Neural cell (in vitro differentiated cells): ENCODE measurements around the gene CFL1.
"Not testable (repeated sequence)": the region's sequence is repeated elsewhere in the genome, so short reads cannot be mapped to it uniquely, and the experiment has no call there.

Experiments
- CTCF ChIP-seq: fragments of 450-650 bp; IDR thresholded peaks from 2 replicates; pipeline ENCODE4 v1.5.1; 2014; ENCODE audit warnings: antibody characterized with exemption, mild to moderate bottlenecking, moderate library complexity; ENCODE audit not compliant: poor library complexity, severe bottlenecking
- EP300 ChIP-seq: fragments of 450-650 bp; conservative IDR thresholded peaks from 2 replicates; pipeline ENCODE4 v1.6.1; 2014; ENCODE audit warnings: antibody characterized with exemption, mild to moderate bottlenecking, moderate library complexity; ENCODE audit not compliant: poor library complexity, severe bottlenecking
- EZH2 ChIP-seq: fragments of 200-600, 300-800 bp; shearing (Covaris generic), sonication (generic); IDR thresholded peaks from 2 replicates; pipeline ENCODE4 v1.6.1; 2014; ENCODE audit warnings: antibody characterized with exemption, low read length, borderline replicate concordance, mild to moderate bottlenecking; ENCODE audit not compliant: insufficient read depth, poor library complexity, severe bottlenecking
- MXI1 ChIP-seq: fragments of 450-650 bp; conservative IDR thresholded peaks from 2 replicates; pipeline ENCODE4 v1.6.1; 2014; ENCODE audit warnings: antibody characterized with exemption, mild to moderate bottlenecking; ENCODE audit not compliant: poor library complexity, severe bottlenecking
- POLR2AphosphoS5 ChIP-seq: IDR thresholded peaks from 2 replicates; pipeline ENCODE4 v1.6.1; 2012
- RAD21 ChIP-seq: fragments of 450-650 bp; conservative IDR thresholded peaks from 2 replicates; pipeline ENCODE4 v1.6.1; 2014; ENCODE audit warnings: antibody characterized with exemption, mild to moderate bottlenecking, moderate library complexity
- REST ChIP-seq: IDR thresholded peaks from 2 replicates; pipeline ENCODE4 v1.6.1; 2012; ENCODE audit warnings: borderline replicate concordance
- SMC3 ChIP-seq: fragments of 450-650 bp; conservative IDR thresholded peaks from 2 replicates; pipeline ENCODE4 v1.6.1; 2014; ENCODE audit warnings: antibody characterized with exemption, mild to moderate bottlenecking, moderate library complexity; ENCODE audit not compliant: poor library complexity
- TAF1 ChIP-seq: IDR thresholded peaks from 2 replicates; pipeline ENCODE4 v1.6.1; 2012; ENCODE audit warnings: low read depth

GRCh38 chr11:65892137-65892540 lies 34.2 kb upstream of the CFL1 start:
- TF ChIP-seq CTCF, EZH2, EP300, REST, TAF1, POLR2AphosphoS5, RAD21, MXI1, SMC3: not testable (repeated sequence)
